Activated CD4-positive, alpha-beta memory T cell treated with anti-CD3 and anti-CD28 coated beads, Interleukin-2, amount 10 ng/mL, durations not matched to agents 7 days and 5 days (primary cell): Measurements from ENCODE around the gene NAA60. TPM values are rescaled to one million over a fixed set of nuclear protein-coding genes. Genes with fewer than 3 reads are reported as not detected.

Experiments
- CTCF ChIA-PET: fragments of 350-600 bp; sonication (Branson Sonifier 250); formaldehyde crosslinking; loops from one replicate; lab custom pipeline; 2021; ENCODE audit warnings: antibody characterized with exemption, inconsistent platforms; lab: Charles Lee
- POLR2A ChIA-PET: fragments of 350-600 bp; sonication (Branson Sonifier 250); formaldehyde crosslinking; loops from one replicate; lab custom pipeline; 2021; ENCODE audit warnings: antibody characterized with exemption; lab: Charles Lee
- DNase-seq: peaks from one replicate; pipeline ENCODE4 v3.0.0-alpha.2; 2020
- H3K27ac Mint-ChIP-seq: one replicate; pipeline ENCODE4 v1.8.0; 2021; ENCODE audit warnings: mild to moderate bottlenecking, mixed read lengths
- H3K27me3 Mint-ChIP-seq: one replicate; pipeline ENCODE4 v1.8.0; 2021; ENCODE audit warnings: mixed read lengths
- H3K36me3 Mint-ChIP-seq: one replicate; pipeline ENCODE4 v1.8.0; 2021; ENCODE audit warnings: low read depth, mixed read lengths
- H3K4me1 Mint-ChIP-seq: one replicate; pipeline ENCODE4 v1.8.0; 2021; ENCODE audit warnings: mixed read lengths
- H3K4me3 Mint-ChIP-seq: one replicate; pipeline ENCODE4 v1.8.0; 2021; ENCODE audit warnings: mild to moderate bottlenecking, mixed read lengths
- H3K9me3 Mint-ChIP-seq: one replicate; pipeline ENCODE4 v1.8.0; 2021; ENCODE audit warnings: mixed read lengths
- total RNA-seq, 2 experiments: library from RNA; stranded (reverse); gene quantifications; one replicate each; pipeline ENCODE4 v1.2.3, GENCODE V29; 2021

Gene NAA60
- total RNA-seq, 2 experiments from 2014 or later: 46.1 to 46.4 TPM

DNA sequence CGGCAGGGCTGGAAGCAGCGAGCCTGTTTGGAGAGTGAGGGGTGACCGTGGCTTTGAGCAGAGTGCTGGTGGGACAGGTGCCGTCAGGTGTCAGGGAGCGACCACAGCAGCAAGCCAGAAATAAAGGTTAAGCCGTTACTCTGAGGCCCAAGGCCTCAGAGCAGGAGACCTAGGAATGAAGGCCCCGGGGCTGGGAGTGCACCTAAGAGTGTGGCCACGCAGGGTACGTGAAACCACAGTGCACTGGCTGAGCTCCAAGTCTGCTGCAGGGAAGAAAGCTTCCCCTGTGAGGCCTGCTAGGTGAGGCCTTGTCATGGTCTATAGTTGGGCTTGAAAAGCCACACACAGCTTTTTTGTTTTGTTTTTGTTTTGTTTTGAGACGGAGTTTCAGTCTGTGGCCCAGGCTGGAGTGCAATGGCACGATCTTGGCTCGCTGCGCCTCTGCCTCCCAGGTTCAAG, 66.0 kb downstream of the NAA60 start:
- peak; percentile 81 for DNase-seq
- H3K36me3 Mint-ChIP-seq: peaks cover 66% of the 10 kb centered on the region
- H3K27ac Mint-ChIP-seq: peak overlapping the region; percentile 80
- H3K9me3 Mint-ChIP-seq: no peaks in the 10 kb centered on the region
- CTCF ChIA-PET: interaction anchor here (1.7 to 3.8 kb wide), 2 partner anchors 9 to 17 kb away, joined by 7 to 21 read pairs; partner anchors contain the start of gene CLUAP1
- H3K27me3 Mint-ChIP-seq: no peaks in the 10 kb centered on the region
- peak overlapping the region; percentile 21 for H3K4me3 Mint-ChIP-seq
- POLR2A ChIA-PET: interaction anchor here (1.0 to 2.3 kb wide), 13 partner anchors 8 to 433 kb away, joined by 3 to 9 read pairs (median 4); partner anchors contain the start of genes CLUAP1, NAA60, NLRC3 and ZNF174
- H3K4me1 Mint-ChIP-seq: peaks cover 70% of the 10 kb centered on the region

DNA sequence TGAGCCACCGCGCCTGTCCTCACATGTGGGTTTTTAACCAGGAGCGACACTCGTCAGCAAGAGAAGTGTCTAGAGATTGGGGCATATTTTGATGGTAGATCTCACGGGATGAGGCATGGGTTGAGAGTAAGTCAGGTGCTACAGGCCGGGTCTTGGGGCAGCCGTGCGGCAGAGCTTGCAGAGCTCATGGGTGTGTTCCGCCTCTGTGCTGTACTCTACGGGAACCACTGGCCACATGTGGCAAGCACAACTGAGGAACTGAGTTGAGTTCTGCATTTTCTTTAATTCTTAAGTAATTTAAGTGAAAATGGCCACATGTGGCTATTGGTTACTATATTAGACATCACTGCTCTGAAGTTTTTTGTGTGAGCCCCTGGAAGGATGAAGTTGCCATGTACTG, 66.9 kb downstream of the NAA60 start:
- ChIA-PET CTCF (interaction anchor here (3.8 kb wide), 1 partner anchor 10 kb away, joined by 21 read pairs; the partner anchor contains the start of gene CLUAP1), POLR2A (interaction anchor here (1.2 to 2.3 kb wide), 6 partner anchors 9 to 434 kb away, joined by 3 to 9 read pairs (median 4); partner anchors contain the start of genes CLUAP1, NAA60, ZNF174 and ZNF597)
- Mint-ChIP-seq H3K4me1 (peaks cover 64% of the 10 kb centered on the region), H3K36me3 (peaks cover 64% of the 10 kb centered on the region), H3K9me3 (no peaks in the 10 kb centered on the region), H3K27ac (peak overlapping the region; percentile 71), H3K4me3 (no peak overlapping the region), H3K27me3 (no peaks in the 10 kb centered on the region)
- no peak for DNase-seq

- CTCF ChIA-PET: interaction anchor here (3.8 kb wide), 1 partner anchor 11 kb away, joined by 21 read pairs; the partner anchor contains the start of gene CLUAP1
- H3K36me3 Mint-ChIP-seq: peaks cover 60% of the 10 kb centered on the region
- peaks cover 56% of the 10 kb centered on the region for H3K4me1 Mint-ChIP-seq
- H3K27ac Mint-ChIP-seq: peak overlapping the region; percentile 71
- H3K4me3 Mint-ChIP-seq: no peak overlapping the region
- DNase-seq: no peak
- no peaks in the 10 kb centered on the region for H3K9me3 Mint-ChIP-seq
- H3K27me3 Mint-ChIP-seq: no peaks in the 10 kb centered on the region
- POLR2A ChIA-PET: interaction anchor here (1.5 to 1.6 kb wide), 2 partner anchors 8 to 11 kb away, joined by 3 to 5 read pairs; partner anchors contain the start of gene CLUAP1
Observed at GRCh38 chr16:3511286-3512180, 68.1 kb downstream of the NAA60 start.

GRCh38 chr16:3513892-3514583, 70.6 kb downstream of the NAA60 start:
- Mint-ChIP-seq H3K36me3 (peaks cover 54% of the 10 kb centered on the region), H3K27me3 (no peaks in the 10 kb centered on the region), H3K9me3 (no peaks in the 10 kb centered on the region), H3K4me3 (no peak overlapping the region), H3K4me1 (peaks cover 42% of the 10 kb centered on the region), H3K27ac (peak overlapping the region; percentile 18)
- no peak for DNase-seq
- POLR2A ChIA-PET: interaction anchor here (1.6 kb wide), 1 partner anchor 21 kb away, joined by 4 read pairs; no protein-coding TSS in a partner anchor
- CTCF ChIA-PET: no interaction called here

- no peak overlapping the region for H3K4me3 Mint-ChIP-seq
- ChIA-PET CTCF (no interaction called here), POLR2A (no interaction called here)
- H3K9me3 Mint-ChIP-seq: no peaks in the 10 kb centered on the region
- peaks cover 36% of the 10 kb centered on the region for H3K4me1 Mint-ChIP-seq
- no peak for DNase-seq
- no peak overlapping the region for H3K27ac Mint-ChIP-seq
- no peaks in the 10 kb centered on the region for H3K27me3 Mint-ChIP-seq
- H3K36me3 Mint-ChIP-seq: peaks cover 53% of the 10 kb centered on the region
Observed at GRCh38 chr16:3514621-3515020, 71.1 kb downstream of the NAA60 start.

DNA sequence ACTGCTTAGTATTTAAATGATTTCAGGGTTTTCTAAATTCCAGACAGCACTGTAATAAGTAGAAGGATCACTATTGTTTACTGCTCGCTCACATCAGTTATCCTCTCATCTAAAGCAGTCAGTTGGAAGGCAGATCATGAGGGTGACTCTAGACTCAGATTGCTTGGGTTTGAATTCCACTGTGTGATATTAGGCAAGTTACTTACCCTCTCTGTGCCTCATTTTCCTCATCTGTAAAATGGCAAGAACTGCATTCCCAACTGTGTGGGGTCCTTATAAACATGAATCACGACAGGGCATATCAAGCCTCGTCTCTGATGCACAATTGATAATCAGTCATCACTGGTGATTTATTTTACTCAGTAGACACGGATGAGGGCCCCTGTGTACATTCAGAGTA, 72.4 kb downstream of the NAA60 start:
- Mint-ChIP-seq H3K9me3 (no peaks in the 10 kb centered on the region), H3K4me1 (peaks cover 24% of the 10 kb centered on the region), H3K27me3 (no peaks in the 10 kb centered on the region), H3K36me3 (peaks cover 54% of the 10 kb centered on the region), H3K4me3 (no peak overlapping the region), H3K27ac (no peak overlapping the region)
- ChIA-PET POLR2A (no interaction called here), CTCF (no interaction called here)
- DNase-seq: no peak

DNA sequence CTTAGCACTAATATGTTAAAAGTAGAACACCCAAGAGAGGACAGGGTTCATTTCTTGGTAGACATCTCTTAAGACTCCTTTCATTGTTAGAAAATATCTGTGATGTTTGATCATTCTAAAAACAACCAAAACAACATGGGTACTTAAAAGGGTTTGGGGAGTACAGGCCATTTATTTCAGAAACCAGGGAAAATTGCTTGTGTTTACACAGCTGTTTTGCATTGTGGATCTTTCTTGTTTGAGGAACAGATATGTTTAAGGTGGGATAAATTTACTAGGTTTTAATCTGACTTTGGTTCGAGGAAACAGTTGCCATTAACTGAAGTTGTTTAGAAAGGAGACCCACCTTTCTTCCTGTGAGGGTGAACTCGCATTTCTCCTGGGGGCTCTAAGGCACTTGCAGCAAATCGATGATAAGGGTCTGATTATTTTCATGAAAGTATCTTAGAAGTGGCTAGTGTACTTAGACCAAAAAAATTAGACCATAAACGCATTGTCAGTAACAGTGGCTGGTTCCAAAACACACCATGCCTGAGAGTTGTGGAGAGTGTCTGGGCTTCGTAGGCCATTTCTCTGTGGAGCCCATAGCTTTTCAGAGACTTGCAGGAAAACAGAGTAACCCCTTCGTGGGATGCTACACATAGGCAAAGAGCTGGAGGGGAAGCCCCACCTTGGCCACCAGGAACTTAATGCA, 75.0 kb downstream of the NAA60 start:
- POLR2A ChIA-PET: interaction anchor here (2.7 kb wide), 1 partner anchor 13 kb away, joined by 10 read pairs; no protein-coding TSS in a partner anchor

GRCh38 chr16:3518986-3519348, 75.5 kb downstream of the NAA60 start:
- no peak overlapping the region for H3K4me3 Mint-ChIP-seq
- no peak for DNase-seq
- H3K27ac Mint-ChIP-seq: no peak overlapping the region
- H3K9me3 Mint-ChIP-seq: no peaks in the 10 kb centered on the region
- ChIA-PET POLR2A (interaction anchor here (2.7 kb wide), 1 partner anchor 14 kb away, joined by 10 read pairs; no protein-coding TSS in a partner anchor), CTCF (no interaction called here)
- H3K36me3 Mint-ChIP-seq: peaks cover 47% of the 10 kb centered on the region
- peaks cover 1% of the 10 kb centered on the region for H3K4me1 Mint-ChIP-seq
- H3K27me3 Mint-ChIP-seq: no peaks in the 10 kb centered on the region

More for the DNA sequence above, 75.0 kb downstream of the NAA60 start:
- Mint-ChIP-seq H3K27ac (no peak overlapping the region), H3K4me3 (no peak overlapping the region), H3K27me3 (no peaks in the 10 kb centered on the region), H3K36me3 (peaks cover 51% of the 10 kb centered on the region), H3K4me1 (peaks cover 7% of the 10 kb centered on the region), H3K9me3 (no peaks in the 10 kb centered on the region)
- no peak for DNase-seq
- CTCF ChIA-PET: no interaction called here

GRCh38 chr16:3519581-3519980, 76.1 kb downstream of the NAA60 start:
- Mint-ChIP-seq H3K4me1 (no peaks in the 10 kb centered on the region), H3K27me3 (no peaks in the 10 kb centered on the region), H3K4me3 (no peak overlapping the region), H3K27ac (no peak overlapping the region), H3K36me3 (peaks cover 41% of the 10 kb centered on the region), H3K9me3 (no peaks in the 10 kb centered on the region)
- no peak for DNase-seq
- POLR2A ChIA-PET: interaction anchor here (2.7 kb wide), 1 partner anchor 14 kb away, joined by 10 read pairs; no protein-coding TSS in a partner anchor
- CTCF ChIA-PET: no interaction called here

- no peak overlapping the region for H3K27ac Mint-ChIP-seq
- no peak overlapping the region for H3K4me3 Mint-ChIP-seq
- no peak for DNase-seq
- H3K36me3 Mint-ChIP-seq: peaks cover 40% of the 10 kb centered on the region
- no peaks in the 10 kb centered on the region for H3K4me1 Mint-ChIP-seq
- CTCF ChIA-PET: no interaction called here
- H3K9me3 Mint-ChIP-seq: no peaks in the 10 kb centered on the region
- POLR2A ChIA-PET: interaction anchor here (2.7 kb wide), 1 partner anchor 15 kb away, joined by 10 read pairs; no protein-coding TSS in a partner anchor
- no peaks in the 10 kb centered on the region for H3K27me3 Mint-ChIP-seq
Observed at GRCh38 chr16:3520413-3520812, 76.9 kb downstream of the NAA60 start.

DNA sequence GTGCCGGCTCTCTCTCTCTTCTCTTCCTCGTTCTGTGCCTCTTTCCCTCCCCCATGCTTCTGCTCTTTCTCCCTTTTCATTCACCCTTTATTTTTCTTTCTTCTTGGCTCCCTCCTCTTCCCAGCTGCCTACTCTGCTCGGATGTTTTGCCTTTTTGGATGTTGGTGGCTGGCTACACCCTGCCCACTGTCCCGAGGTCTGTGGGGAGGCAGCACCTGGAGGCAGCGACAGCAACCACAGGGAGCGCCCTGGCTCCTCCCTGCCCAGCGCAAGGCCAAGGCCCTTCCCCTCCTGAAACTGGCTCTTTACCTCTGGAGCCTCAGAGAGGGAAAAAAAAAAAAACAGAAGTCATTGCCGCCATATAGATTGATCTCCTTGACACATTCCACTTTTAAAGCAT, 77.4 kb downstream of the NAA60 start:
- Mint-ChIP-seq H3K9me3 (no peaks in the 10 kb centered on the region), H3K4me3 (no peak overlapping the region), H3K4me1 (no peaks in the 10 kb centered on the region), H3K27ac (no peak overlapping the region), H3K27me3 (no peaks in the 10 kb centered on the region), H3K36me3 (peaks cover 40% of the 10 kb centered on the region)
- DNase-seq: no peak
- POLR2A ChIA-PET: interaction anchor here (0.7 kb wide), 1 partner anchor 515 kb away, joined by 3 read pairs; no protein-coding TSS in a partner anchor
- CTCF ChIA-PET: no interaction called here

DNA sequence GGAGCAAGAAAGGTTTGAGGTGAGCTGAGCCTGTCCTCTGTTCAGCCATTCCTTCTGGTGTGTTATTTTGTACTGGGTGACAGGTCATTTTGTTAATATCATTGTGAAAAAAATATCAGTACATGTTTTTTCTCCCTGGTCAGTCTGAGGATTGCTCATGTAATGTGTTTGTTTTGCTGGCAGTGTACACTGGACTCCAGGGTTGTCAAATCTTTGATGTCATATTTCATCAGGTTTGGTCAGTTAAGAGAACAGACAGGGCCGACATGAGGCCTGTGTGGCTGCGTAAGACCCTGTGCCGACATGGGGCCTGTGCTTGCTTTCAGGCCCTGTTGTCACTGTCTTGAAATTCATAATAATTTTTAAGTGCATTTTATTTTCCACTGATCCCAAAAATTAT, 79.8 kb downstream of the NAA60 start:
- H3K27me3 Mint-ChIP-seq: no peaks in the 10 kb centered on the region
- ChIA-PET POLR2A (no interaction called here), CTCF (no interaction called here)
- H3K4me1 Mint-ChIP-seq: peaks cover 3% of the 10 kb centered on the region
- no peak overlapping the region for H3K27ac Mint-ChIP-seq
- H3K4me3 Mint-ChIP-seq: no peak overlapping the region
- H3K9me3 Mint-ChIP-seq: no peaks in the 10 kb centered on the region
- DNase-seq: no peak
- H3K36me3 Mint-ChIP-seq: peaks cover 29% of the 10 kb centered on the region
